CD4-positive, alpha-beta T cell (primary cell): ENCODE results near the gene ASZ1. TPM values are rescaled to one million over a fixed set of nuclear protein-coding genes. Genes with fewer than 3 reads are reported as not detected.

ENCODE experiments used
- ATAC-seq: fragments of 200-7000 bp; cut with Tn5 transposase; one replicate; pipeline ENCODE4 v1.10.0; 2022; ENCODE audit warnings: mild to moderate bottlenecking; ENCODE audit not compliant: poor library complexity
- CTCF ChIA-PET: fragments of 350-600 bp; sonication (Branson Sonifier 250); formaldehyde crosslinking; loops from one replicate; lab custom pipeline; 2021; ENCODE audit warnings: antibody characterized with exemption, inconsistent platforms; lab: Charles Lee
- POLR2A ChIA-PET: fragments of 350-600 bp; sonication (Branson Sonifier 250); formaldehyde crosslinking; loops from one replicate; lab custom pipeline; 2021; ENCODE audit warnings: antibody characterized with exemption, inconsistent platforms; lab: Charles Lee
- DNase-seq, 14 experiments: peaks; one replicate each; pipeline ENCODE4 v3.0.0-alpha.2; 2013 to 2020; ENCODE audit warnings: mixed read lengths in 2 of 14
- H3K27ac ChIP-seq, 2 donors: one replicate each; pipeline versions ENCODE4 v1.5.1 to v1.7.0; 2013; ENCODE audit warnings: low read length in 2 of 2, low read depth in 1 of 2, mild to moderate bottlenecking in 1 of 2
- H3K27me3 ChIP-seq, 2 experiments: 1 replicate in 1 of 2; 2 replicates in 1 of 2; pipeline versions ENCODE4 v1.6.1 to v1.7.0; 2013; ENCODE audit warnings: low read length in 2 of 2, control low read depth in 1 of 2, mild to moderate bottlenecking in 1 of 2, moderate library complexity in 1 of 2; ENCODE audit not compliant: insufficient read depth in 2 of 2, control insufficient read depth in 1 of 2
- H3K36me3 ChIP-seq: one replicate; pipeline ENCODE4 v1.6.1; 2013; ENCODE audit warnings: low read length, control low read depth; ENCODE audit not compliant: insufficient read depth
- H3K4me1 ChIP-seq: one replicate; pipeline ENCODE4 v1.6.1; 2013; ENCODE audit warnings: low read length, control low read depth; ENCODE audit not compliant: insufficient read depth
- H3K4me3 ChIP-seq: one replicate; pipeline ENCODE4 v1.5.1; 2013; ENCODE audit warnings: mild to moderate bottlenecking, low read length, moderate library complexity
- H3K9me3 ChIP-seq, 2 experiments: 1 replicate in 1 of 2; 2 replicates in 1 of 2; pipeline versions ENCODE4 v1.6.1 to v1.7.0; 2013; ENCODE audit warnings: low read length in 2 of 2, mild to moderate bottlenecking in 2 of 2, control low read depth in 1 of 2, moderate library complexity in 1 of 2; ENCODE audit not compliant: control insufficient read depth in 1 of 2, insufficient read depth in 1 of 2
- H3K27ac Mint-ChIP-seq: one replicate; pipeline ENCODE4 v1.8.0; 2020; ENCODE audit warnings: mixed read lengths
- H3K27me3 Mint-ChIP-seq: one replicate; pipeline ENCODE4 v1.8.0; 2021; ENCODE audit warnings: mixed read lengths
- H3K36me3 Mint-ChIP-seq: one replicate; pipeline ENCODE4 v1.8.0; 2021; ENCODE audit warnings: low read depth, mixed read lengths
- H3K4me1 Mint-ChIP-seq: one replicate; pipeline ENCODE4 v1.8.0; 2021; ENCODE audit warnings: low read depth, mixed read lengths
- H3K4me3 Mint-ChIP-seq: one replicate; pipeline ENCODE4 v1.8.0; 2020; ENCODE audit warnings: mild to moderate bottlenecking, mixed read lengths
- H3K9me3 Mint-ChIP-seq: one replicate; pipeline ENCODE4 v1.8.0; 2020; ENCODE audit warnings: mixed read lengths
- CTCF ChIP-seq: fragments of 200-600 bp; IDR thresholded peaks from one replicate; pipeline ENCODE4 v1.8.0; 2022; ENCODE audit warnings: antibody characterized with exemption, mild to moderate bottlenecking
- intact Hi-C, 2 experiments: fragments of 100-400 bp; cut with DNase I in 1 of 2; cut with micrococcal nuclease in 1 of 2; formaldehyde crosslinking; loops; one replicate each; pipeline versions ENCODE4 v1.15.1 to v1.9.0; 2023 to 2025; cut with DNase I, micrococcal nuclease
- total RNA-seq, 174 experiments: library from RNA in 2 of 174; stranded (reverse) in 2 of 174; gene quantifications; one replicate each; pipeline ENCODE4 v1.2.3 and lab custom pipeline; 2021 to 2026

The ASZ1 gene
- total RNA-seq, 2 experiments from 2014 or later: not detected

GRCh38 chr7:117393781-117394180, 33.5 kb downstream of the ASZ1 start:
- Histone ChIP-seq H3K27ac (no peak overlapping the region), H3K4me3 (no peak overlapping the region), H3K4me1 (no peaks in the 10 kb centered on the region), H3K27me3 (no peaks in the 10 kb centered on the region), H3K9me3 (peaks cover 0 to 7% of the 10 kb centered on the region in 2 experiments), H3K36me3 (no peaks in the 10 kb centered on the region)
- H3K9me3 Mint-ChIP-seq: peaks cover 8% of the 10 kb centered on the region
- no peaks in the 10 kb centered on the region for H3K27me3 Mint-ChIP-seq
- CTCF ChIA-PET: no interaction called here
- POLR2A ChIA-PET: no interaction called here
- no peak for ATAC-seq
- H3K27ac Mint-ChIP-seq: no peak overlapping the region
- no peaks in the 10 kb centered on the region for H3K36me3 Mint-ChIP-seq
- intact Hi-C loops: no loop called here
- H3K4me1 Mint-ChIP-seq: no peaks in the 10 kb centered on the region
- TF ChIP-seq CTCF: no peak
- no peak for DNase-seq
- H3K4me3 Mint-ChIP-seq: no peak overlapping the region

GRCh38 chr7:117389871-117390270, 37.4 kb downstream of the ASZ1 start:
- H3K27ac ChIP-seq: no peak overlapping the region
- Mint-ChIP-seq H3K27ac (no peak overlapping the region), H3K36me3 (no peaks in the 10 kb centered on the region), H3K4me1 (no peaks in the 10 kb centered on the region), H3K9me3 (peaks cover 13% of the 10 kb centered on the region), H3K4me3 (no peak overlapping the region), H3K27me3 (no peaks in the 10 kb centered on the region)
- no peak for ATAC-seq
- peaks cover 0 to 7% of the 10 kb centered on the region in 2 experiments for H3K9me3 ChIP-seq
- intact Hi-C loops: no loop called here
- H3K36me3 ChIP-seq: no peaks in the 10 kb centered on the region
- no peaks in the 10 kb centered on the region for H3K27me3 ChIP-seq
- H3K4me3 ChIP-seq: no peak overlapping the region
- H3K4me1 ChIP-seq: no peaks in the 10 kb centered on the region
- POLR2A ChIA-PET: no interaction called here
- no peak for TF ChIP-seq CTCF
- CTCF ChIA-PET: no interaction called here
- DNase-seq: no peak

GRCh38 chr7:117386110-117386706, 41.1 kb downstream of the ASZ1 start:
- no peaks in the 10 kb centered on the region for H3K36me3 ChIP-seq
- peaks cover 0 to 4% of the 10 kb centered on the region in 2 experiments for H3K9me3 ChIP-seq
- H3K4me1 Mint-ChIP-seq: no peaks in the 10 kb centered on the region
- H3K27me3 ChIP-seq: no peaks in the 10 kb centered on the region
- intact Hi-C loops: no loop called here
- no peak overlapping the region for H3K4me3 Mint-ChIP-seq
- CTCF ChIA-PET: no interaction called here
- no peaks in the 10 kb centered on the region for H3K36me3 Mint-ChIP-seq
- POLR2A ChIA-PET: no interaction called here
- no peak for DNase-seq
- no peak overlapping the region for H3K27ac ChIP-seq
- TF ChIP-seq CTCF: no peak
- no peaks in the 10 kb centered on the region for H3K4me1 ChIP-seq
- ATAC-seq: no peak
- H3K4me3 ChIP-seq: no peak overlapping the region
- H3K27ac Mint-ChIP-seq: no peak overlapping the region
- H3K27me3 Mint-ChIP-seq: no peaks in the 10 kb centered on the region
- peaks cover 13% of the 10 kb centered on the region for H3K9me3 Mint-ChIP-seq
